Measurements from ENCODE around the gene BAHCC1.

BAHCC1 gene

GRCh38 chr17:81476097-81476496 lies 80.8 kb downstream of the BAHCC1 start:
- no peaks in the 10 kb centered on the region for H3K9me2 ChIP-seq (replicated peaks; ENCODE audit: insufficient read depth, low read length)
- H3K27ac ChIP-seq (ENCODE audit: low read length): no peak overlapping the region
- no peak for DNase-seq
- H3K27me3 ChIP-seq (replicated peaks; ENCODE audit: insufficient read depth, low read length): peaks cover 90% of the 10 kb centered on the region
- no peak overlapping the region for H3K4me2 ChIP-seq (ENCODE audit: low read depth, low read length)
- no peaks in the 10 kb centered on the region for H3F3A ChIP-seq (ENCODE audit: insufficient read depth, low read length)
- H3K79me2 ChIP-seq (ENCODE audit: low read length): no peaks in the 10 kb centered on the region
- no peaks in the 10 kb centered on the region for H3K9me3 ChIP-seq (replicated peaks; ENCODE audit: insufficient read depth, low read length)
- H3K4me3 ChIP-seq (ENCODE audit: low read length): no peak overlapping the region
- no peak overlapping the region for H3K9ac ChIP-seq (ENCODE audit: low read length)
- no peaks in the 10 kb centered on the region for H3K36me3 ChIP-seq (replicated peaks; ENCODE audit: insufficient read depth, low read length)
- no peaks in the 10 kb centered on the region for H4K20me1 ChIP-seq (ENCODE audit: insufficient read depth, low read length)
- no peak overlapping the region for H2AFZ ChIP-seq (ENCODE audit: low read length)
- H3K4me1 ChIP-seq (ENCODE audit: low read length): no peaks in the 10 kb centered on the region
- no peak for TF ChIP-seq CTCF (IDR thresholded peaks at IDR 0.05; ENCODE audit: low read length)
- no peak for TF ChIP-seq EZH2phosphoT487 (IDR thresholded peaks at IDR 0.05; ENCODE audit: low read length)
- no peak for TF ChIP-seq EZH2 (optimal IDR thresholded peaks at IDR 0.05; ENCODE audit: low read depth, low read length)

DNA sequence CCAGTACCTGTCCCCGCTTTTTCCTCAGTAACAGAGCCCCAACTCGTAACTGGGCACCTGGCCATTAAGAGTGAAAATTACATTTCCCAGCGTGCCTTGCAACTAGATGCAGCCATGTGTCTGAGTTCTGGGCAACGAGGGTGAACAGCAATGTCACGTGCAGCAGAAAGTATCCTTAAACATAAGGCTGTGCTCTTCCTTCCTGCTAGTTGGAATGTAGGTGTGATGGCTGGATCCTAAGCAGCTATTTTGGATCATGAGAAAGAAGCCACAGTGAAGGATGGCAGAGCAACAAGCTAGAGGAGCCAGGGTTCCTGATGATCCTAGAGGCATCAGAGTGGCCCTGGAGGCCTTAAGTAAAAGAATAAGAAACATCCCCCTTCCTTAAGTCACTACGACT lies 81.4 kb downstream of the BAHCC1 start:
- H3K9me3 ChIP-seq (replicated peaks; ENCODE audit: insufficient read depth, low read length): no peaks in the 10 kb centered on the region
- TF ChIP-seq EZH2phosphoT487 (IDR thresholded peaks at IDR 0.05; ENCODE audit: low read length) (no peak), EZH2 (optimal IDR thresholded peaks at IDR 0.05; ENCODE audit: low read depth, low read length) (no peak), CTCF (IDR thresholded peaks at IDR 0.05; ENCODE audit: low read length) (no peak)
- no peak overlapping the region for H2AFZ ChIP-seq (ENCODE audit: low read length)
- no peaks in the 10 kb centered on the region for H3K36me3 ChIP-seq (replicated peaks; ENCODE audit: insufficient read depth, low read length)
- H4K20me1 ChIP-seq (ENCODE audit: insufficient read depth, low read length): no peaks in the 10 kb centered on the region
- DNase-seq: no peak
- no peak overlapping the region for H3K9ac ChIP-seq (ENCODE audit: low read length)
- H3K4me2 ChIP-seq (ENCODE audit: low read depth, low read length): no peak overlapping the region
- H3F3A ChIP-seq (ENCODE audit: insufficient read depth, low read length): no peaks in the 10 kb centered on the region
- no peaks in the 10 kb centered on the region for H3K4me1 ChIP-seq (ENCODE audit: low read length)
- H3K27ac ChIP-seq (ENCODE audit: low read length): no peak overlapping the region
- H3K9me2 ChIP-seq (replicated peaks; ENCODE audit: insufficient read depth, low read length): no peaks in the 10 kb centered on the region
- H3K79me2 ChIP-seq (ENCODE audit: low read length): no peaks in the 10 kb centered on the region
- no peak overlapping the region for H3K4me3 ChIP-seq (ENCODE audit: low read length)
- peaks cover 86% of the 10 kb centered on the region for H3K27me3 ChIP-seq (replicated peaks; ENCODE audit: insufficient read depth, low read length)

DNA sequence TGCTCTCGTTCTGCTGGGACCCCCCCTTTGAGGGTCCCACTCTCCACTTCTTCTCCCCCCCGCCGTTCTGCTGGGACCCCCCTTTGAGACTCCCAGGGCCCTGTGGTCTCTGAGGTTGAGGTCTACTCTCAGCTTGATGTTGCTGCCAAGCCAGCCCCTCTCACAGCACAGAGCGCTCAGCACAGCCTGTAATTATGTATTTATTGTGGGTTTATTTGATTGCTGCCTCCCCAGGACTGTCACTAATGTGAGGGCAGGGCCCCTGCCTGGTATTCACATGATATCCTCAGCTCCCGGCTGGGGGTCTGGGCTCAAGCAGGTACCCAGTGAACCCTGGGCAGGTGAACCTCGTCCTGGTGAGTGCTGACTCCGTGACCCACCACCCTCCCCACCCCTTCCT lies 81.9 kb downstream of the BAHCC1 start:
- no peaks in the 10 kb centered on the region for H3F3A ChIP-seq (ENCODE audit: insufficient read depth, low read length)
- H3K4me1 ChIP-seq (ENCODE audit: low read length): no peaks in the 10 kb centered on the region
- no peak overlapping the region for H3K9ac ChIP-seq (ENCODE audit: low read length)
- TF ChIP-seq EZH2 (optimal IDR thresholded peaks at IDR 0.05; ENCODE audit: low read depth, low read length): no peak
- TF ChIP-seq EZH2phosphoT487 (IDR thresholded peaks at IDR 0.05; ENCODE audit: low read length): no peak
- TF ChIP-seq CTCF (IDR thresholded peaks at IDR 0.05; ENCODE audit: low read length): no peak
- no peaks in the 10 kb centered on the region for H4K20me1 ChIP-seq (ENCODE audit: insufficient read depth, low read length)
- DNase-seq: no peak
- H3K4me3 ChIP-seq (ENCODE audit: low read length): no peak overlapping the region
- H3K36me3 ChIP-seq (replicated peaks; ENCODE audit: insufficient read depth, low read length): no peaks in the 10 kb centered on the region
- H2AFZ ChIP-seq (ENCODE audit: low read length): no peak overlapping the region
- no peak overlapping the region for H3K4me2 ChIP-seq (ENCODE audit: low read depth, low read length)
- H3K27ac ChIP-seq (ENCODE audit: low read length): no peak overlapping the region
- no peaks in the 10 kb centered on the region for H3K9me3 ChIP-seq (replicated peaks; ENCODE audit: insufficient read depth, low read length)
- H3K9me2 ChIP-seq (replicated peaks; ENCODE audit: insufficient read depth, low read length): no peaks in the 10 kb centered on the region
- no peaks in the 10 kb centered on the region for H3K79me2 ChIP-seq (ENCODE audit: low read length)
- peaks cover 88% of the 10 kb centered on the region for H3K27me3 ChIP-seq (replicated peaks; ENCODE audit: insufficient read depth, low read length)
